GM08714 (cell line): Measurements from ENCODE around the gene ASAP2.

Experiments used
- H3K4me3 ChIP-seq: fragments of 200-500 bp; sonication (Bioruptor generic); 2 replicates; pipeline ENCODE4 v1.5.1; 2014; ENCODE audit warnings: mild to moderate bottlenecking, low read length, inconsistent platforms
- ZNF274 ChIP-seq: IDR thresholded peaks from 2 replicates; pipeline ENCODE4 v1.6.1; 2012; ENCODE audit warnings: mild to moderate bottlenecking, low read depth, low read length

Gene ASAP2

DNA sequence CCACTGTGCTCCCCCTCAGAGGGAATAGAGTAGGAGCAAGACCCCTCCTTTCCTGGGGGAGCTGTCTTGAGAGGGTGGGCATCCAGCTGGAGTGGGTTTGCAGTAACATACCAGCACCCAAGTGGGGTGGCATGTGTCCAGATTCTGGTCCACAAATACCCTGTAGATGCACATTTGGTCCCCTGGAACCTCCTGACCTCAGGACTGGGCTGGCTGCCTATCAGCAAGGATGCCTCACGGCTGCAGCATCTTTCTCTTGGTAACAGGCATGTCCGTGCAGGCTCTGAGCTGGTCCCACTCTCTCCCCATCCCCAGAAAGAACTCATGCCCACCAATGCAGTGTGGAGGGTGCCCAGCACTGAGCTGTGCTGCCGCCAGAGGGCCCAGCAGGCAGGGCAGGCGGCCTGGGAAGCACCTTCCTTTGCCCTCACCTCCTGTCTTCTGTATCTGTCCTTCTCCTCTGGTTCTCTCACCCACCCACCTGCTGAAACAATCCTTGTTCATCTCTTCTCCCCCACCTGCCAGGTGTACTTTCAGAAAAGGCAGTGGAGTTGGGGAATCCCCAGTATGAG lies 169.3 kb downstream of the ASAP2 start:
- TF ChIP-seq ZNF274, result no peak

DNA sequence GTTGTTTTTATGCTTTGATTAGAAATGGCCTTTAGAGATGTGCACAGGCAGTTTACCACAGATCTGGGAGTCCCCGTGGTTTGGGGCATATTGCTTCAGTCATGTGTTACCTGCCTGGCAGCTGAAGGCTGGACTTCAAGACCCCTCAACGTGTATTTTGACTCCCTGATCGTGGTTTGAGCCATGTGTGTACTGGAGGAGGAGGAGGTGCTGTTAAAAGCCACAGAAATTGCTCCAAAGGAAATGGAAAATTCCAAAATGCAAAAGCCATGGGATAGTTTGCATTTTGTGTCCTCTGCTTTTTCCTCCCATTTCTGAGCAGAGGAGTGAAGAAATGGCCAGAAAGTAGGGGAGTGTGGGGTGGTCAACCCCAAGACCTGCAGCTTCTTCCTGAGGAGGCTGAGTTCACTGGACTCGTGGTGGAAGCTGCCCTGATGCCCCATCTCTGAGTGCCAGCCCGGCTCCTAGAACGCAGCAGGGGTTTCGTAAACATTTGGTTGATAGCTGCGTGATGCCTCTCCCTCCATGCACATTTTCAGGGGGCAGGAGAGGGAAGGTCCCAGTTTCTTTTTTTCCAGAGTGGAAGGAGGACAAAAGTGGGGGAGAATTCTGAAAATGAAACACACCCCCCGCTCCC lies 171.0 kb downstream of the ASAP2 start:
- TF ChIP-seq ZNF274, result no peak
- no peak overlapping the region for H3K4me3 ChIP-seq

More for the DNA sequence above, 169.3 kb downstream of the ASAP2 start:
- no peak overlapping the region for H3K4me3 ChIP-seq

DNA sequence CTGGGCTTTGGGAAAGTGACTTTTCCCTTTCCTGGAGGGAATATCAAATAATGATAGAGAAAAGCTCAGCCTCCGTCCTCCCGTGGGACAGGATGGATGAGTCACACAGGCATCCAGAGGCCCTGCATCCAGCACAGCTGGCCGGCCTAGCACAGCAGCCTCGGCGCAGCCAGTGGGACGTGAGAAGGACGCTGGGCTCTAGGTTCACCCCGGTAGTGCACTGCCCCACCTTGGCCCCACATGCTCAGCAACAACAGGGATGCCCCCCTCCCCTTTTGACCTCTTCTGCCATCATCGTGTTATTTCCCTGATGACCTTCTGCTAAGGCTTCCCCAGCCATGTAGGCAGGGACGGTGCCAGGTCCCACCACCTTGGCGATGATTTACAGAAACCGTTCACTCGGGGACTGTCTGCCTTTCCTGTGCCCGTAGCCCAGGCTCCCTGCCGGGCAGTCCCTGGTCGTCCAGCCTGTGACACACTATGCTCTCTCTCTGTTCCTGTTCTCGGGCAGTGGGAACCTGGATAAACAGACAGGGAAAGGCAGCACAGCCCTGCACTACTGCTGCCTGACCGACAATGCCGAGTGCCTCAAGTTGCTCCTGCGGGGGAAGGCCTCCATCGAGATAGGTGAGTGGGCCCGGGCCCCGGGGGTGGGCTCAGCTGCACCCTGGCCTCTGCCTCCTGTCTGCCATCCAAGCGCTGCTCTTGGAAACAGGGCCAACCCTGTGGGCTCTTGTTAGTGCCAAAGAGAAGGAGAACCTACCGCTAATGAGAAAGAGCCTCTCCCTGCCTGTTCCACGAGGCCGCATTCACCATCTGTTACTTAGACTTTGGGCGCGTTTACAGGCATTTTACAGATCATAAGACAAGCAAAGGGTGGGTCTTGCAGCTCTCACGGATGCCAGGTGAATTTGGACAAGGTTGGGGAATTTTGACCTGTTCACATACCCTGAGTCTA lies 172.1 kb downstream of the ASAP2 start:
- no peak for TF ChIP-seq ZNF274
- no peak overlapping the region for H3K4me3 ChIP-seq

DNA sequence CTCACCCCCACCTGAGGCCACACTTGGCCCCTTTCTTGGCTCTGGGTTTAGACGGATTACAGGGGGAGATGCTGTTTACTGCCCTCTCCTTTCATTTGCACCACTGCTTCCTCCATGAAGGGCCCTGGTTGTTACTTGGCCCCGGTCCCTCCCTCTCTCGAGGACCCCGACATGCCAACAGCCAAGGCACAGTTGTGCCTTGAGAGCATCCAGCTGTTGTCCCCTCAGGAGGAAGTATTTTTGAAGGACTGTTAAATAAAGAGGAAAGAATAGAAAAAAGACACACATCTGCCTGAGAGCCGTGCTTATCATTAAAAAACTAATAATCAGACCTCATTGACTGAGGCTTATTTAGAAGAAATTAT lies 172.8 kb downstream of the ASAP2 start:
- TF ChIP-seq ZNF274, result no peak

DNA sequence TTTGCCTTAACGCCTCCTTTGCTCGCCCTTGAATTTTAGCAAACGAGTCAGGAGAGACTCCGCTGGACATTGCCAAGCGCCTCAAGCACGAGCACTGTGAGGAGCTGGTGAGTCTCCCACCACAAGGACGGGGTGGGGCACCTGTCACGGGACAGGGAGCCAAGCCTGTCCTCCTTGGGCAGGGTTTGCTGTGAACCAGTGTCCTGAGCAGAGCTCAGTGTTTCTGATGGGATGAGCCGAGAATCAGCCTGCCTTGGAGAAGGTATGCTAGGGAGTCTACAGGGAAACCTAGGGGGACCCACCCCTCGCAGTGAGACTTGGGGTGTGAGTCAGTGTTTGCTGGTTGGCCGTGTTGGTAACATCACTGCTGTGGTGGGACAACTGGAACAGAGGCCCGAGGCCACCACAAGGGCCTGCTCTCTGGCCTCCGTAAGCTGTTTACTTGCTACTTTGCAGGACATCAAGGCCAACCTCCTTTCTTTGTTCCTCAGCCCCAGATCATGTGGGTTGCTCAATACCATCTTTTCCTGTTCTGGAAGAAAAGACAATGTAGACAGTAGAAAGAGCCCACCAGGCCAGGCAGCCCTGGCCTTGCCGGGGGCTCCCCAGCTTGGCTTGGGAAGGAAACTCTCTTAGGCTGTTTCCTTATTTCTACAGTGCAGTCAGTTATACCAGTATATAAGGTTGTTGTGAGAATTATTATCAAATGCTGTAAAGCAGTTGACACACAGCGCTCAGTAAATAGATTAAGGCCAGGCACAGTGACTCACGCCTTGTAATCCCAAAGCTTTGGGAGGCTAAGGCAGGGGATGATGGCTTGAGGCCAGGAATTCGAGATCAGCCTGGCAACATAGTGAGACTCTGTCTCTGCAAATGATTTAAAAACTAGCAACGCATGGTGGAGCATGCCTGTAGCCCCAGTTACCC lies 174.4 kb downstream of the ASAP2 start:
- no peak for TF ChIP-seq ZNF274
- H3K4me3 ChIP-seq, result no peak overlapping the region

More for the DNA sequence above, 172.8 kb downstream of the ASAP2 start:
- H3K4me3 ChIP-seq, result no peak overlapping the region

DNA sequence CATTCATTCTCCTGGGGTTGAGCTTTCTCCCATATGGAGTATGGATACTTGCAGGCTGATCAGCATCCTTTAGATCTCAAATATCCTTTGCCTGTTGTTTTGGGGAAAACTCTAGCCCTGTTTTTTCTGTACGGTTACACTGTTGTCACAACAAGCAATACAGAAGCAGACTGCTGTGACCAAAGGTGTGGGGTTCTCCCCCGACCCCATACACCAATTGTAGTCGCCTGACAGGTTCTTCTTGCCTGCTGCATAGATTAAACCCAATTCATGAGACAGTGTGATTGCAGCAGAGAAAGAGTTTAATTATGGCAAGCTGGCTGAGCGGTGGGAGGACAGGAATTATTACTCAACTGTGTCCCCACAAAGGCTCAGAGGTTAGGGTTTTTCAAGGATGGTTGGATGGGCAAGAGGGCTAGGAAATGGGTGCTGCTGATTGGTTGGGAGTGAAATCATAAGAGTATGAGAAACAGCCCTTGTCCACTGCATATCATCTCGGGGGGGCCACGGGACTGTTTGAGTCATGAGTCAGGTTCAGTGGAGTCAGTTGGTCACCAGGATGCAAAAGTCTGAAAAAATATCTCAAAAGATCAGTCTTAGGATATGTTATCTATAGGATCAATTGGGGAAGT lies 176.1 kb downstream of the ASAP2 start:
- no peak for TF ChIP-seq ZNF274
- H3K4me3 ChIP-seq, result no peak overlapping the region

- no peak for TF ChIP-seq ZNF274
- H3K4me3 ChIP-seq, result no peak overlapping the region
Observed at GRCh38 chr2:9384521-9384920, 177.9 kb downstream of the ASAP2 start.

DNA sequence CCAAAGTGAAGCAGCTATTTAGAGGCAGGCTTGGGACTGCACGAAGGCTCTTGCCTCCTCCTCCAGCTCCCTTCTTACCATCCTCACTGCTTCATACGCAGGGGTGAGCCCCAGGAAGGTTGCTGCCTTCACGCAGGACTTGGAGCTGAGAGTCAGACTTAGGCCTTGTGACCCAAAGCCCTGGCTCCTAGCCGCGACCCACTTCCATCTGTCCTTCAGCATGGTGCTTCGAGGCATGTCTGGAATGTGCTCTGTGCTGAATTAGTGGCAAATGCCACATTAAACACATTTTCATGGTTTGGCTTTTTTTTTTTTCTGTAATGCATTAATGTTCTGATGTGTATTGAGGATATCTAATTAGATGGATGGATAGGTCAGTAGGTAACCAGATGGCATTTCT lies 179.2 kb downstream of the ASAP2 start:
- H3K4me3 ChIP-seq, result no peak overlapping the region
- TF ChIP-seq ZNF274, result no peak

GRCh38 chr2:9388199-9388681 lies 181.6 kb downstream of the ASAP2 start:
- TF ChIP-seq ZNF274, result no peak

DNA sequence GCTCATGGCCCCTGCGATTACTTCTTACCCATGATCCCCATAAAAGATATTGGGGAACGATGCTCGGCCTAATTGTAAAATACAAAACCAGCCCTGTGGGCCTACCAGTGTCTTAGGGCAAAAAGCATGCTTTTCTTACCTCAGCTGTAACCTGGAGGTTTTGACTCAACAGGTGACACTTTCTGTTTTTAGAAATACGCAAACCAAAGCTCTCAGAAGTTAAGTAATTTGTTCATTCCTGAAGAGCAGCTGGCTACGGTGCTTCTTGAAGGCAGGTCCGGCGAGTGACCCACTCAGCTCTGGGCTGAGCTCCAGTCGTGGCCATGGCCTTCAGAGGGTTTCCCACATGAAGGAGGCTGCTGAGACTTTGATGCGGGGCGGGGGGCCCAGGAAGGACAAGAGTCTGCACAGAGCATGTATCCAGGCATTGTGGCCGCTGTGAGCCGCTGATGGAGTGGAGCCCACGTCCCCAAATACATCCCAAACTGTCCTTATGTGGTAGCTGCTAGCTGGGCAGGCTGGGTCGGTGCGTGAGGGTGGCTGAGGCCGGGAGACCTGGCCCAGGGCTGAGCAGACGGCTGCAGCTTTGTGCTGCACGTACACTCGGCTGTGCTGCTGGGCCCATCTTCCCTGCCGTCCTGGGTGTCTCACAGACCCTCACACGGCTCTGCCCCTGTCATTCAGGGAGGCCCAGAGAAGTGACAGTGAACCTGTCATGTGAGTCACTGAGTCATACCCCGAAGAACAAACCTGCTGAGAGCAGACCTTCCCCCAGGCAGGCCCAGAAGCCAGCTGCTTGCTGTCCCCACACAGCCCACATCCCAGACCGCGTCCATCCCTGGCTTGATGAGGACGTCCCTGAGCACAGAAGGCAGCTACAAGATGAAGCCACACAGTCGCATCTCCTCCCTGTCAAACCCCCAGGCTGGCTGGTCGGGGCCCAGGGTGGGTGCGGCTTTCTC lies 182.6 kb downstream of the ASAP2 start:
- no peak for TF ChIP-seq ZNF274

More at GRCh38 chr2:9388199-9388681, 181.6 kb downstream of the ASAP2 start:
- no peak overlapping the region for H3K4me3 ChIP-seq

GRCh38 chr2:9390151-9390850 lies 183.7 kb downstream of the ASAP2 start:
- no peak for TF ChIP-seq ZNF274
- no peak overlapping the region for H3K4me3 ChIP-seq

More for the DNA sequence above, 182.6 kb downstream of the ASAP2 start:
- no peak overlapping the region for H3K4me3 ChIP-seq
